Measurements from ENCODE around the gene IGSF9.

IGSF9 gene

GRCh38 chr1:159951016-159951415 is 5.6 kb upstream of the IGSF9 start:
- POLR2A ChIA-PET = interaction anchor here (0.7 kb wide), 1 partner anchor 129 kb away, joined by 3 read pairs; no protein-coding TSS in a partner anchor
- CTCF ChIA-PET = no interaction called here

DNA sequence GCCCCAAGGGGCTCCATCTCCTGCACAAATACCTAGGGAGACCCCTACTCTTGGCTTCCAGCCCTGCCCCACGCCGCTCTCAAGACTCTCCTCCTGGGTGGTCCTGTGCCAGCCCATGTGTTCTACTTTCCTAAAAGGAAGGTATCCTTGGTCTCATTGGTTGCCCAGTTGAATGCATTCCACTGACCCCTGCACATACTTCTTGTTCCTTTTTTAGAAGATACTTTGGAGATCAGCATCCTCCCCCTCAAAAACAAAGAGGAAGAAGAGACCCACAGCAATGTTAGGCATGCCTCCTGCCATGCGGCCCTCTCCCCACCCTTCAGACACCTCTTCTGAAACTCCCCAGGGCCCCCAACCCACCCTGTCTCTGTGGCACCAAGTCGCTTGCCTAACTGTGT is 4.6 kb upstream of the IGSF9 start:
- ChIA-PET POLR2A (no interaction called here), CTCF (no interaction called here)
- DNase-seq (ENCODE audit: extremely low spot score) = no peak
- TF ChIP-seq FOXK2 (IDR thresholded peaks at IDR 0.05) (no peak), SUZ12 (IDR thresholded peaks at IDR 0.05) (no peak)

More at GRCh38 chr1:159951016-159951415, 5.6 kb upstream of the IGSF9 start:
- TF ChIP-seq ZNF384 (IDR thresholded peaks at IDR 0.05) (no peak), ELF4 (IDR thresholded peaks at IDR 0.05) (no peak), SP1 (IDR thresholded peaks at IDR 0.05) (no peak)
- no peak for DNase-seq (ENCODE audit: extremely low spot score)

DNA sequence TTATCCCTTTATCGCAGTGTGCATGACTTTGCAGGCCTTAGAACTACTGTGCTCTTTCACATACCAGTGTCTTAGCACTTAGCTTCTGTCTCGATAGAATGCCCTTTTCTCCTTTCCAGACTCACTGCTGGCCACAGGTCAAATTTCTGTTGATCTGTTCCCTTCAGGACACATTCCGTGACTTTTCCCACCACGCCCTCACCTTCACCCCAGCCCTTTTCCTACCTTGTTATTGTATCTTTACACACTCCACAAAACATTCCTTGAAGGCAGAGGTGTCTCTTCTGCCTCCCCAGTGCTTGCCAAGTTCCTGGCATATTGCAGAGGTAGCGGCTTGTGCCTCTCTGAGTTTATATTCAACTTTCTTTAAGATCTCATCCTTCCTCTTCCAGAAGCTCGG is 3.7 kb upstream of the IGSF9 start:
- CTCF ChIA-PET = no interaction called here
- POLR2A ChIA-PET = no interaction called here
- no peak for DNase-seq (ENCODE audit: extremely low spot score)
- TF ChIP-seq FOXA1 (IDR thresholded peaks at IDR 0.05) (no peak), PKNOX1 (IDR thresholded peaks at IDR 0.05) (no peak)

GRCh38 chr1:159947942-159948341 is 2.5 kb upstream of the IGSF9 start:
- ChIA-PET POLR2A (no interaction called here), CTCF (interaction anchor here (0.5 kb wide), 1 partner anchor 165 kb away, joined by 3 read pairs; no protein-coding TSS in a partner anchor)
- no peak for DNase-seq (ENCODE audit: extremely low spot score)
- TF ChIP-seq FOXM1 (IDR thresholded peaks at IDR 0.05; ENCODE audit: borderline replicate concordance) (no peak), NFRKB (IDR thresholded peaks at IDR 0.05) (no peak), CTBP1 (IDR thresholded peaks at IDR 0.05; ENCODE audit: borderline replicate concordance) (no peak), FOXA1 (IDR thresholded peaks at IDR 0.05) (no peak), BHLHE40 (IDR thresholded peaks at IDR 0.05; ENCODE audit: borderline replicate concordance) (no peak), L3MBTL2 (conservative IDR thresholded peaks at IDR 0.05) (no peak), PKNOX1 (IDR thresholded peaks at IDR 0.05) (no peak), ZNF384 (IDR thresholded peaks at IDR 0.05) (no peak), TARDBP (IDR thresholded peaks at IDR 0.05) (no peak), ELF4 (IDR thresholded peaks at IDR 0.05) (no peak), HDGF (IDR thresholded peaks at IDR 0.05; ENCODE audit: borderline replicate concordance) (no peak), ARNT (IDR thresholded peaks at IDR 0.05) (no peak)

DNA sequence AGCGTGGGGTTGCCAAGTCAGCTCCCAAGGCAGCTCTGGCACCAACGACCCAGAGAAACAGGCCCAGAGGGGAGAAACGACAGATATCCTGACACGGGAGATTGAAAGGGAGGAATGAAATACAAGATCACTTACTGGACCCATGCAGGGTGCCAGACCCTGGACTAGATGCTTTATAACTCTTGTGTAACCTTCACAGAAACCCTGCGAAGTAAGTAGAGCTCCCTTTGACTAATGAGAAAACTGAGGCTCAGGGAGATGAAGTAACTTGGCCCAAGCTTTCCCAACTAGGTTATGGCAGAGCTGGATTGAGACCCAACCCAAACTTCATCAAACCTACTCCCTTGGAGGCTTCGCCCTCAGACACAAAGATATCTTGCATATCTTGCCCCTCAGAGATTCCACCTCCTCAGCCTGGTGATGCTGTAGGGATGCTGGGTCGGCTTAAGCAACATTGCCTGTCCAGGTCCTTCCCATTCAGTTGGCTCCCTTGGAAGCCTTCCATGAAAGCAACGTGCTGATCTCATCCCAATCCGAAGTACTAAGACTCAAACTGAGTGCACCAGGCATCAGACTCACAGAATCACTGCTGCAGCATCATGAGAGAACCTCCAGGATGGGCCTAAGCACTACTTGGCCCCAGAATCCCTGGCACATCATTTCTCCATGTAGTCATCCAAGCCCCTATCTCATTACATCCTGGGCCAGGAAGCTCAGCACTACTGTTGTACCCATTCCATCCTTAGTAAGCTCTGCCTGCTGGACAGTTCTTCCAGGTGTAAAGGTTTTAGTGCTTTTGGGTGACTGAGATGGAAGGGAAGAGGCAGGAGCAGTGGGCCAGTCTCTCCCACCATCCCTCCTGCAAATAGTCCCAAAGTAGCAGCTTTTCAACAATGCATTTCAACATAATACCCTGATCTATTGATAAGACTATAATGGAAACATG is 1.1 kb upstream of the IGSF9 start:
- ChIA-PET CTCF (interaction anchor here (0.9 to 1.5 kb wide), 7 partner anchors 12 to 148 kb away, joined by 3 to 8 read pairs (median 3); no protein-coding TSS in a partner anchor), POLR2A (interaction anchor here (0.8 to 1.4 kb wide), 3 partner anchors 8 to 22 kb away, joined by 3 to 7 read pairs (median 3); partner anchors contain the start of gene TAGLN2)
- DNase-seq (ENCODE audit: extremely low spot score) = no peak
- TF ChIP-seq ELF4 (IDR thresholded peaks at IDR 0.05) = no peak
- no peak for TF ChIP-seq SP1 (IDR thresholded peaks at IDR 0.05)
- TF ChIP-seq BHLHE40 (IDR thresholded peaks at IDR 0.05; ENCODE audit: borderline replicate concordance) = no peak
- no peak for TF ChIP-seq ZNF384 (IDR thresholded peaks at IDR 0.05)
- no peak for TF ChIP-seq HDGF (IDR thresholded peaks at IDR 0.05; ENCODE audit: borderline replicate concordance)
- no peak for TF ChIP-seq PKNOX1 (IDR thresholded peaks at IDR 0.05)
- no peak for TF ChIP-seq ARNT (IDR thresholded peaks at IDR 0.05)
- TF ChIP-seq TARDBP (IDR thresholded peaks at IDR 0.05) = no peak
- no peak for TF ChIP-seq FOXK2 (IDR thresholded peaks at IDR 0.05)
- TF ChIP-seq FOXM1 (IDR thresholded peaks at IDR 0.05; ENCODE audit: borderline replicate concordance) = no peak
- TF ChIP-seq NFRKB (IDR thresholded peaks at IDR 0.05) = no peak
- no peak for TF ChIP-seq L3MBTL2 (conservative IDR thresholded peaks at IDR 0.05)
- no peak for TF ChIP-seq SUZ12 (IDR thresholded peaks at IDR 0.05)
- TF ChIP-seq FOXA1 (IDR thresholded peaks at IDR 0.05) = no peak
- no peak for TF ChIP-seq CTBP1 (IDR thresholded peaks at IDR 0.05; ENCODE audit: borderline replicate concordance)
- TF ChIP-seq LEF1 (IDR thresholded peaks at IDR 0.05; ENCODE audit: borderline replicate concordance) = no peak

- POLR2A ChIA-PET = interaction anchor here (1.4 kb wide), 1 partner anchor 20 kb away, joined by 7 read pairs; the partner anchor contains the start of gene TAGLN2
- no peak for DNase-seq (ENCODE audit: extremely low spot score)
- no peak for TF ChIP-seq BHLHE40 (IDR thresholded peaks at IDR 0.05; ENCODE audit: borderline replicate concordance)
- no peak for TF ChIP-seq LEF1 (IDR thresholded peaks at IDR 0.05; ENCODE audit: borderline replicate concordance)
- no peak for TF ChIP-seq HDGF (IDR thresholded peaks at IDR 0.05; ENCODE audit: borderline replicate concordance)
- TF ChIP-seq TARDBP (IDR thresholded peaks at IDR 0.05) = no peak
- no peak for TF ChIP-seq PKNOX1 (IDR thresholded peaks at IDR 0.05)
- TF ChIP-seq SP1 (IDR thresholded peaks at IDR 0.05) = no peak
- TF ChIP-seq FOXA1 (IDR thresholded peaks at IDR 0.05) = no peak
- TF ChIP-seq NFRKB (IDR thresholded peaks at IDR 0.05) = no peak
- no peak for TF ChIP-seq FOXK2 (IDR thresholded peaks at IDR 0.05)
- TF ChIP-seq CTBP1 (IDR thresholded peaks at IDR 0.05; ENCODE audit: borderline replicate concordance) = no peak
- no peak for TF ChIP-seq ZNF384 (IDR thresholded peaks at IDR 0.05)
- TF ChIP-seq L3MBTL2 (conservative IDR thresholded peaks at IDR 0.05) = no peak
- CTCF ChIA-PET = interaction anchor here (0.8 to 1.4 kb wide), 4 partner anchors 13 to 118 kb away, joined by 3 read pairs; no protein-coding TSS in a partner anchor
Measured at GRCh38 chr1:159944623-159945455, 574 bp downstream of the IGSF9 start.
